ENCODE measurements around the gene C17orf107. TPM values are rescaled to one million over a fixed set of nuclear protein-coding genes. Genes with fewer than 3 reads are reported as not detected.
A peak's percentile ranks its signal among the peaks of the same experiment; 100 is the strongest.

Gene C17orf107
- total RNA-seq, 1 donor from 2014 or later: 3.7 TPM

- DNase-seq (ENCODE audit: low spot score, unreplicated experiment): no peak
- no peaks in the 10 kb centered on the region for H3K9me3 Mint-ChIP-seq (ENCODE audit: low read depth)
- TF ChIP-seq CTCF (IDR thresholded peaks at IDR 0.05; ENCODE audit: unreplicated experiment): no peak
- no peak overlapping the region for H3K4me3 Mint-ChIP-seq (ENCODE audit: low read depth)
- H3K4me1 Mint-ChIP-seq (ENCODE audit: low read depth): no peaks in the 10 kb centered on the region
- no peaks in the 10 kb centered on the region for H3K27me3 Mint-ChIP-seq
- no peak overlapping the region for H3K27ac Mint-ChIP-seq
- H3K36me3 Mint-ChIP-seq (ENCODE audit: insufficient read depth): peaks cover 5% of the 10 kb centered on the region
Observed at GRCh38 chr17:4879601-4880000, 19.7 kb upstream of the C17orf107 start.

GRCh38 chr17:4880857-4881256 lies 18.5 kb upstream of the C17orf107 start:
- no peak overlapping the region for H3K27ac Mint-ChIP-seq
- H3K4me1 Mint-ChIP-seq (ENCODE audit: low read depth): no peaks in the 10 kb centered on the region
- peaks cover 10% of the 10 kb centered on the region for H3K36me3 Mint-ChIP-seq (ENCODE audit: insufficient read depth)
- no peak overlapping the region for H3K4me3 Mint-ChIP-seq (ENCODE audit: low read depth)
- H3K27me3 Mint-ChIP-seq: no peaks in the 10 kb centered on the region
- H3K9me3 Mint-ChIP-seq (ENCODE audit: low read depth): no peaks in the 10 kb centered on the region
- no peak for TF ChIP-seq CTCF (IDR thresholded peaks at IDR 0.05; ENCODE audit: unreplicated experiment)
- DNase-seq (ENCODE audit: low spot score, unreplicated experiment): no peak

- H3K27ac Mint-ChIP-seq: no peak overlapping the region
- H3K4me3 Mint-ChIP-seq (ENCODE audit: low read depth): no peak overlapping the region
- peak; percentile 88 for TF ChIP-seq CTCF (IDR thresholded peaks at IDR 0.05; ENCODE audit: unreplicated experiment)
- no peaks in the 10 kb centered on the region for H3K27me3 Mint-ChIP-seq
- H3K4me1 Mint-ChIP-seq (ENCODE audit: low read depth): no peaks in the 10 kb centered on the region
- DNase-seq (ENCODE audit: low spot score, unreplicated experiment): peak; percentile 57
- peaks cover 13% of the 10 kb centered on the region for H3K36me3 Mint-ChIP-seq (ENCODE audit: insufficient read depth)
- H3K9me3 Mint-ChIP-seq (ENCODE audit: low read depth): no peaks in the 10 kb centered on the region
Observed at GRCh38 chr17:4881761-4882555, 17.4 kb upstream of the C17orf107 start.

- no peak for DNase-seq (ENCODE audit: low spot score, unreplicated experiment)
- no peak overlapping the region for H3K4me3 Mint-ChIP-seq (ENCODE audit: low read depth)
- H3K9me3 Mint-ChIP-seq (ENCODE audit: low read depth): no peaks in the 10 kb centered on the region
- no peaks in the 10 kb centered on the region for H3K27me3 Mint-ChIP-seq
- no peaks in the 10 kb centered on the region for H3K4me1 Mint-ChIP-seq (ENCODE audit: low read depth)
- TF ChIP-seq CTCF (IDR thresholded peaks at IDR 0.05; ENCODE audit: unreplicated experiment): no peak
- peaks cover 14% of the 10 kb centered on the region for H3K36me3 Mint-ChIP-seq (ENCODE audit: insufficient read depth)
- no peak overlapping the region for H3K27ac Mint-ChIP-seq
Observed at GRCh38 chr17:4884489-4884888, 14.8 kb upstream of the C17orf107 start.

- no peaks in the 10 kb centered on the region for H3K27me3 Mint-ChIP-seq
- no peak overlapping the region for H3K27ac Mint-ChIP-seq
- no peak overlapping the region for H3K4me3 Mint-ChIP-seq (ENCODE audit: low read depth)
- H3K4me1 Mint-ChIP-seq (ENCODE audit: low read depth): no peaks in the 10 kb centered on the region
- peaks cover 16% of the 10 kb centered on the region for H3K36me3 Mint-ChIP-seq (ENCODE audit: insufficient read depth)
- no peak for TF ChIP-seq CTCF (IDR thresholded peaks at IDR 0.05; ENCODE audit: unreplicated experiment)
- no peak for DNase-seq (ENCODE audit: low spot score, unreplicated experiment)
- no peaks in the 10 kb centered on the region for H3K9me3 Mint-ChIP-seq (ENCODE audit: low read depth)
Observed at GRCh38 chr17:4886830-4887229, 12.5 kb upstream of the C17orf107 start.

Data from progenitor cell of endocrine pancreas (in vitro differentiated cells).